HCT116 (cell line): ENCODE results near the gene SANBR. TPM values are rescaled to one million over a fixed set of nuclear protein-coding genes. Genes with fewer than 3 reads are reported as not detected.

Experiments used
- ATAC-seq: fragments of 200-7000 bp; cut with Tn5 transposase; 2 replicates; pipeline ENCODE4 v1.9.1; 2020; ENCODE audit warnings: mild to moderate bottlenecking, moderate library complexity
- BruUV-seq: library from RNA; stranded (reverse); fragments of 400-500 nt; replicated peaks from 2 replicates; lab custom pipeline; 2021; lab: Mats Ljungman, UMichigan
- CTCF ChIA-PET: fragments of 300-600 bp; sonication (Branson Sonifier 250); formaldehyde crosslinking; loops from one replicate; lab custom pipeline; 2021; ENCODE audit warnings: antibody characterized with exemption; lab: Charles Lee
- POLR2A ChIA-PET: fragments of 300-600, 350-600 bp; sonication (Branson Sonifier 250); formaldehyde crosslinking; loops from one replicate; lab custom pipeline; 2021; ENCODE audit warnings: antibody characterized with exemption; lab: Charles Lee
- RAD21 ChIA-PET, 2 experiments: fragments of 300-600 bp; sonication (Branson Sonifier 250); formaldehyde crosslinking; loops; one replicate each; lab custom pipeline; 2023; ENCODE audit warnings: low total read pairs in 2 of 2; ENCODE audit not compliant: uncharacterized antibody in 2 of 2, unreplicated experiment in 2 of 2, low non-redundant PET in 1 of 2; lab: Charles Lee
- DNase-seq: peaks from one replicate; pipeline ENCODE4 v3.0.0-alpha.2; 2010; ENCODE audit warnings: low read depth, low spot score
- H2AFZ ChIP-seq: fragments of 200-600 bp; shearing (Covaris generic), sonication (generic); 2 replicates; pipeline ENCODE4 v1.6.1; 2017; ENCODE audit warnings: low read depth, mixed run types, mixed read lengths, antibody characterized with exemption, low read length; ENCODE audit not compliant: poor library complexity, severe bottlenecking
- H3K27ac ChIP-seq: 2 replicates; pipeline ENCODE4 v1.5.1; 2012; ENCODE audit warnings: low read depth, low read length
- H3K27me3 ChIP-seq: fragments of 200-600 bp; sonication (generic); 2 replicates; pipeline ENCODE4 v1.6.1; 2016; ENCODE audit warnings: mixed run types, low read length, mixed read lengths; ENCODE audit not compliant: insufficient read depth
- H3K36me3 ChIP-seq, 2 experiments: fragments of 200-500 bp in 1 of 2; fragments of 200-600 bp in 1 of 2; sonication (Bioruptor generic) in 1 of 2; sonication (generic) in 1 of 2; 2 replicates each; pipeline versions ENCODE4 v1.5.1 to v1.6.1; 2014 to 2016; ENCODE audit warnings: low read length in 2 of 2, inconsistent platforms in 1 of 2, mixed read lengths in 1 of 2, mixed run types in 1 of 2; ENCODE audit not compliant: insufficient read depth in 2 of 2, control insufficient read depth in 1 of 2
- H3K4me1 ChIP-seq, 2 experiments: fragments of 200-600 bp in 1 of 2; sonication (generic) in 1 of 2; 2 replicates each; pipeline versions ENCODE4 v1.5.1 to v1.6.1; 2012 to 2017; ENCODE audit warnings: low read length in 2 of 2, inconsistent platforms in 1 of 2, mild to moderate bottlenecking in 1 of 2, mixed read lengths in 1 of 2, mixed run types in 1 of 2, moderate library complexity in 1 of 2; ENCODE audit not compliant: insufficient read depth in 2 of 2, control insufficient read depth in 1 of 2
- H3K4me2 ChIP-seq: fragments of 200-600 bp; sonication (generic); 2 replicates; pipeline ENCODE4 v1.6.1; 2017; ENCODE audit warnings: mixed run types, low read length, mixed read lengths
- H3K4me3 ChIP-seq, 2 experiments: fragments of 200-600 bp in 1 of 2; sonication (generic) in 1 of 2; replicated peaks in 1 of 2; 2 replicates each; pipeline ENCODE4 v1.5.1; 2011 to 2016; ENCODE audit warnings: low read length in 2 of 2, control low read depth in 1 of 2, low read depth in 1 of 2, mild to moderate bottlenecking in 1 of 2, mixed read lengths in 1 of 2, mixed run types in 1 of 2
- H3K79me2 ChIP-seq: fragments of 200-600 bp; sonication (generic); 2 replicates; pipeline ENCODE4 v1.6.1; 2017; ENCODE audit warnings: mild to moderate bottlenecking, mixed run types, low read length, moderate library complexity, mixed read lengths; ENCODE audit not compliant: insufficient read depth
- H3K9ac ChIP-seq: fragments of 200-600 bp; sonication (generic); 2 replicates; pipeline ENCODE4 v1.6.1; 2016; ENCODE audit warnings: low read length, mixed read lengths
- H3K9me2 ChIP-seq: fragments of 200-600 bp; sonication (generic), shearing (Covaris generic); 2 replicates; pipeline ENCODE4 v1.6.1; 2017; ENCODE audit warnings: mixed run types, mild to moderate bottlenecking, moderate library complexity; ENCODE audit not compliant: insufficient read depth
- H3K9me3 ChIP-seq, 2 experiments: fragments of 200-500 bp in 1 of 2; fragments of 200-600 bp in 1 of 2; sonication (Bioruptor generic) in 1 of 2; sonication (generic) in 1 of 2; 2 replicates each; pipeline ENCODE4 v1.6.1; 2014 to 2017; ENCODE audit warnings: low read length in 2 of 2, mixed read lengths in 2 of 2, inconsistent platforms in 1 of 2, low read depth in 1 of 2, mild to moderate bottlenecking in 1 of 2, mixed run types in 1 of 2, moderate library complexity in 1 of 2; ENCODE audit not compliant: control insufficient read depth in 1 of 2, insufficient read depth in 1 of 2
- H4K20me1 ChIP-seq: fragments of 200-600 bp; sonication (generic), shearing (Covaris generic); 2 replicates; pipeline ENCODE4 v1.6.1; 2017; ENCODE audit warnings: mixed run types, mild to moderate bottlenecking, moderate library complexity; ENCODE audit not compliant: insufficient read depth
- CBX3 ChIP-seq: IDR thresholded peaks from 2 replicates; pipeline ENCODE4 v1.6.1; 2012; ENCODE audit warnings: low read depth
- CEBPB ChIP-seq: IDR thresholded peaks from 2 replicates; pipeline ENCODE4 v1.6.1; 2012; ENCODE audit warnings: low read depth
- EGR1 ChIP-seq: IDR thresholded peaks from 2 replicates; pipeline ENCODE4 v1.6.1; 2012; ENCODE audit warnings: low read depth
- ELF1 ChIP-seq: IDR thresholded peaks from 2 replicates; pipeline ENCODE4 v1.6.1; 2012; ENCODE audit warnings: low read depth, borderline replicate concordance
- EZH2 ChIP-seq: fragments of 200-600 bp; sonication (generic); IDR thresholded peaks from 2 replicates; pipeline ENCODE4 v1.6.1; 2017; ENCODE audit warnings: antibody characterized with exemption, mixed run types
- EZH2phosphoT487 ChIP-seq: fragments of 200-600 bp; IDR thresholded peaks from 2 replicates; pipeline ENCODE4 v1.6.1; 2018; ENCODE audit warnings: antibody characterized with exemption, borderline replicate concordance
- FOSL1 ChIP-seq: IDR thresholded peaks from 2 replicates; pipeline ENCODE4 v1.6.1; 2012; ENCODE audit warnings: low read depth
- JUND ChIP-seq: IDR thresholded peaks from 2 replicates; pipeline ENCODE4 v1.6.1; 2012
- MAX ChIP-seq: IDR thresholded peaks from 2 replicates; pipeline ENCODE4 v1.6.1; 2012
- POLR2A ChIP-seq: IDR thresholded peaks from 2 replicates; pipeline ENCODE4 v1.7.0; 2011; ENCODE audit warnings: borderline replicate concordance; ENCODE audit not compliant: insufficient read depth, insufficient read length; ENCODE audit errors: extremely low read depth
- RAD21 ChIP-seq: IDR thresholded peaks from 2 replicates; pipeline ENCODE4 v1.6.1; 2012; ENCODE audit warnings: low read depth, mild to moderate bottlenecking
- REST ChIP-seq: IDR thresholded peaks from 2 replicates; pipeline ENCODE4 v1.6.1; 2012; ENCODE audit warnings: low read depth
- SIN3A ChIP-seq: IDR thresholded peaks from 2 replicates; pipeline ENCODE4 v1.6.1; 2012; ENCODE audit warnings: low read depth
- SRF ChIP-seq: IDR thresholded peaks from 2 replicates; pipeline ENCODE4 v1.6.1; 2012; ENCODE audit warnings: low read depth
- TCF7L2 ChIP-seq: IDR thresholded peaks from 2 replicates; pipeline ENCODE4 v1.7.0; 2011; ENCODE audit warnings: borderline replicate concordance, inconsistent platforms; ENCODE audit not compliant: insufficient read depth, insufficient read length; ENCODE audit errors: extremely low read depth
- YY1 ChIP-seq: IDR thresholded peaks from 2 replicates; pipeline ENCODE4 v1.6.1; 2011; ENCODE audit warnings: low read length, low read depth, moderate library complexity, mild to moderate bottlenecking; ENCODE audit not compliant: insufficient replicate concordance; ENCODE audit errors: extremely low read depth
- intact Hi-C: fragments of 100-400 bp; cut with micrococcal nuclease; formaldehyde crosslinking; loops from 2 replicates; pipeline ENCODE4 v1.10.0; 2022
- total RNA-seq: library from RNA; stranded (reverse); gene quantifications from one replicate; pipeline ENCODE4 v1.2.1, GENCODE V29; 2021; ENCODE audit not compliant: unreplicated experiment
- TF ChIP-seq, protein P1 (sequence below): IDR thresholded peaks from 2 replicates; pipeline ENCODE4 v1.6.1; 2011; ENCODE audit warnings: mild to moderate bottlenecking, low read length, moderate library complexity; ENCODE audit not compliant: insufficient replicate concordance; ENCODE audit errors: extremely low read depth
- TF ChIP-seq, protein P2 (sequence below): IDR thresholded peaks from 2 replicates; pipeline ENCODE4 v1.6.1; 2012
- TF ChIP-seq, protein P3 (sequence below), 3 experiments: fragments of 200-600 bp in 1 of 3; sonication (generic) in 1 of 3; IDR thresholded peaks in 2 of 3; conservative IDR thresholded peaks in 1 of 3; 2 replicates each; pipeline ENCODE4 v1.5.1; 2012 to 2017; ENCODE audit warnings: low read depth in 2 of 3, low read length in 2 of 3, antibody characterized with exemption in 1 of 3, borderline replicate concordance in 1 of 3, control low read depth in 1 of 3, mild to moderate bottlenecking in 1 of 3, mixed read lengths in 1 of 3, mixed run types in 1 of 3, moderate library complexity in 1 of 3; ENCODE audit not compliant: insufficient read depth in 1 of 3

The SANBR gene
- total RNA-seq, 1 experiment from 2014 or later, result 4.6 TPM

GRCh38 chr2:61059382-61059781 is 6.3 kb upstream of the SANBR start:
- no peak overlapping the region for H3K4me2 ChIP-seq
- no peak overlapping the region for H3K27ac ChIP-seq
- no peak overlapping the region for H2AFZ ChIP-seq
- H3K79me2 ChIP-seq, result no peaks in the 10 kb centered on the region
- H3K27me3 ChIP-seq, result no peaks in the 10 kb centered on the region
- H3K9ac ChIP-seq, result no peak overlapping the region
- no peak overlapping the region for H3K4me3 ChIP-seq
- no peaks in the 10 kb centered on the region for H3K9me3 ChIP-seq
- ChIA-PET CTCF (no interaction called here), POLR2A (no interaction called here), RAD21 (no interaction called here)
- TF ChIP-seq SIN3A, result no peak
- TF ChIP-seq TCF7L2, result no peak
- TF ChIP-seq, protein P1, sequence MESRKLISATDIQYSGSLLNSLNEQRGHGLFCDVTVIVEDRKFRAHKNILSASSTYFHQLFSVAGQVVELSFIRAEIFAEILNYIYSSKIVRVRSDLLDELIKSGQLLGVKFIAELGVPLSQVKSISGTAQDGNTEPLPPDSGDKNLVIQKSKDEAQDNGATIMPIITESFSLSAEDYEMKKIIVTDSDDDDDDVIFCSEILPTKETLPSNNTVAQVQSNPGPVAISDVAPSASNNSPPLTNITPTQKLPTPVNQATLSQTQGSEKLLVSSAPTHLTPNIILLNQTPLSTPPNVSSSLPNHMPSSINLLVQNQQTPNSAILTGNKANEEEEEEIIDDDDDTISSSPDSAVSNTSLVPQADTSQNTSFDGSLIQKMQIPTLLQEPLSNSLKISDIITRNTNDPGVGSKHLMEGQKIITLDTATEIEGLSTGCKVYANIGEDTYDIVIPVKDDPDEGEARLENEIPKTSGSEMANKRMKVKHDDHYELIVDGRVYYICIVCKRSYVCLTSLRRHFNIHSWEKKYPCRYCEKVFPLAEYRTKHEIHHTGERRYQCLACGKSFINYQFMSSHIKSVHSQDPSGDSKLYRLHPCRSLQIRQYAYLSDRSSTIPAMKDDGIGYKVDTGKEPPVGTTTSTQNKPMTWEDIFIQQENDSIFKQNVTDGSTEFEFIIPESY, result no peak
- no peak for TF ChIP-seq SRF
- no peak for TF ChIP-seq ELF1
- TF ChIP-seq CBX3, result no peak
- TF ChIP-seq JUND, result no peak
- TF ChIP-seq REST, result no peak
- TF ChIP-seq CEBPB, result no peak
- TF ChIP-seq POLR2A, result no peak
- no peak for TF ChIP-seq YY1
- no peak for TF ChIP-seq MAX
- TF ChIP-seq, protein P2, sequence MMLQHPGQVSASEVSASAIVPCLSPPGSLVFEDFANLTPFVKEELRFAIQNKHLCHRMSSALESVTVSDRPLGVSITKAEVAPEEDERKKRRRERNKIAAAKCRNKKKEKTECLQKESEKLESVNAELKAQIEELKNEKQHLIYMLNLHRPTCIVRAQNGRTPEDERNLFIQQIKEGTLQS, result no peak
- TF ChIP-seq, protein P3, sequence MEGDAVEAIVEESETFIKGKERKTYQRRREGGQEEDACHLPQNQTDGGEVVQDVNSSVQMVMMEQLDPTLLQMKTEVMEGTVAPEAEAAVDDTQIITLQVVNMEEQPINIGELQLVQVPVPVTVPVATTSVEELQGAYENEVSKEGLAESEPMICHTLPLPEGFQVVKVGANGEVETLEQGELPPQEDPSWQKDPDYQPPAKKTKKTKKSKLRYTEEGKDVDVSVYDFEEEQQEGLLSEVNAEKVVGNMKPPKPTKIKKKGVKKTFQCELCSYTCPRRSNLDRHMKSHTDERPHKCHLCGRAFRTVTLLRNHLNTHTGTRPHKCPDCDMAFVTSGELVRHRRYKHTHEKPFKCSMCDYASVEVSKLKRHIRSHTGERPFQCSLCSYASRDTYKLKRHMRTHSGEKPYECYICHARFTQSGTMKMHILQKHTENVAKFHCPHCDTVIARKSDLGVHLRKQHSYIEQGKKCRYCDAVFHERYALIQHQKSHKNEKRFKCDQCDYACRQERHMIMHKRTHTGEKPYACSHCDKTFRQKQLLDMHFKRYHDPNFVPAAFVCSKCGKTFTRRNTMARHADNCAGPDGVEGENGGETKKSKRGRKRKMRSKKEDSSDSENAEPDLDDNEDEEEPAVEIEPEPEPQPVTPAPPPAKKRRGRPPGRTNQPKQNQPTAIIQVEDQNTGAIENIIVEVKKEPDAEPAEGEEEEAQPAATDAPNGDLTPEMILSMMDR (IDR thresholded peaks at IDR 0.05 in 2 of 3, conservative IDR thresholded peaks at IDR 0.05 in 1 of 3; ENCODE audit: borderline replicate concordance in 1 of 3, insufficient read depth in 1 of 3, low read depth in 2 of 3, low read length in 2 of 3), result no peak
- TF ChIP-seq EGR1, result no peak
- TF ChIP-seq RAD21, result no peak
- TF ChIP-seq EZH2phosphoT487, result no peak
- no peak for TF ChIP-seq EZH2
- TF ChIP-seq FOSL1, result no peak
- no peak for DNase-seq
- ATAC-seq, result no peak
- no peaks in the 10 kb centered on the region for H3K36me3 ChIP-seq
- no TSS peak for BruUV-seq
- intact Hi-C loops, result no loop called here
- no peaks in the 10 kb centered on the region for H4K20me1 ChIP-seq
- no peaks in the 10 kb centered on the region for H3K4me1 ChIP-seq
- no peaks in the 10 kb centered on the region for H3K9me2 ChIP-seq
